ENCODE data around the gene VWCE.
"Not testable (repeated sequence)": the region's sequence is repeated elsewhere in the genome, so short reads cannot be mapped to it uniquely, and the experiment has no call there.

Gene VWCE

DNA sequence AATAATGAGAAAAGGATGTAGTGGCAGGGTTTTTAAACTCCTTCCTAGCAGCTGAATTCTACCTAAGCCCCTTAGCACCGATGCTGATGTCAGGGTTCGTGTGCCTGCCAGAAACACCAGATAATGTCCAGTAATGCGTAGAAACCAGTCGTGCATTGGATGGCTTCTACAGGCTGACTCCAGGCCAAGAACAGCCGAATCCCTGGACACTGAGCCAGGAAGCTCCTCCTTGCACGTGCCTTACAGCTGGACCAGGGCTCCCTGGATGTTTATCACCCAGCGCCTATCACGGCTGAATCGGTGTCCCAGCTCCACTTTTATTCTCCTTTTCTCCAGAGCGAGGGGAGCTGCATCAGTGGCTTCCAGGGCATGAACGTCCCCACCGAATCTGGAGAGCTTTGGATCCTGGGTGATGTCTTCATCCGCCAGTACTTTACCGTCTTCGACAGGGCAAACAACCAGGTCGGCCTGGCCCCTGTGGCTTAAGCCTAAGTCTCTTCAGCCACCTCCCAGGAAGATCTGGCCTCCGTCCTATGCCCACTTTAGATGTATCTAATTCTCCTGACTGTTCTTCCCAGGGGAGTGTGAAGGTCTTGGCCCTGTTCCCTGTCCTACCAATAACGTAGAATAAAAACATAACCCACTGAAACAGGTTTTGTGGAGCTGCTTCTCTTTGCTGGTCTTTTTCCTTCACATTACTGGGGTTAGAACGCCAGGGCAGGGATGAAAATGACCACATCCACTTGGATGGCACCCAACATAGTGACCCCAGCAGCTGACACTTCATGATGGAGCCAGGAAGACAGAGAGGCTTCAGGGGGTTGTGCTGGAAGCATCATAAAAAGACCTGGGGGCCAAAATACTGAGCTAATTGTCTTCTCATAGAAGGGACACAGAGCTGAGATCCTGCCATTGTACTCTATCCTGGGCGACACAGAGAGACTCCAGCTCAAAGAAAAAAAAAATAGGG is 44.0 kb downstream of the VWCE start:
- DNase-seq = not testable (repeated sequence)

DNA sequence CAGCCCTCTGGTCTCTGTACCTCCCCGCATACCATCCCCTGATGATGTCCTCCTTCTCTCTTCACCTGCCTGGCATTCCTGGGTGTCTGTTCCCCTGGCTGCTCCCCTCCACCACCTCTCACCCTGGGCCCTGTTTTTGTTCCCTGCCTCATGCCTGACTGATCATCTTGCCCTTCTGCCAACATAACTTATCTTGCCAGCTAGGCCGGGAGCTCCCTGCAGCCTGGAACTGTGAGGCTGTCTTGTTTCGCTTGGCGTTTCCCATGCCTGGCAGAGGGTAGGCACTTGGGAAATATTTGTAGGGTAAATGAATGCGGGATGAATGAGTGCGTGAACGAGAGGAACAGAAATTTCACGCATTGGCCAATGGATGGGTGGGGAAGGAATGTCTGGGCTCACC is 45.9 kb downstream of the VWCE start:
- not testable (repeated sequence) for DNase-seq

DNA sequence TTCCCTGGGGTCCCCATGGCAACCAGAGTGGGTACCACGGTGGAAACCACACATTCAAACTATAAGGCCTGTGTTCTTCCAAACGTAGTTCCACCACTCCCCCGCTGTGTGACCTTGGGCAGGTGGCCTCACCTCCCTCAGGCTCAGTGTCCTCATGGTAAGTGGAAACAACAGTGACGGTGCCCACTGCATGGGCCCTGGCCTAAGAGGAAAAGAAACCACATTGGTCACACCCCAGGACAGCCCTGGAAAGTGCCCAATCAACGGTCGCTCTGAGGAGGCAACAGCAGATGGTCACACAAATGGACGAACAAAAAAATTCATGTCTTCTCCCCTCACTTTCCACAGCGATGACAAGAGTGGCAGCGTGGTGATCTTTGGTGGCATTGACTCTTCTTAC is 47.0 kb downstream of the VWCE start:
- DNase-seq = not testable (repeated sequence)

DNA sequence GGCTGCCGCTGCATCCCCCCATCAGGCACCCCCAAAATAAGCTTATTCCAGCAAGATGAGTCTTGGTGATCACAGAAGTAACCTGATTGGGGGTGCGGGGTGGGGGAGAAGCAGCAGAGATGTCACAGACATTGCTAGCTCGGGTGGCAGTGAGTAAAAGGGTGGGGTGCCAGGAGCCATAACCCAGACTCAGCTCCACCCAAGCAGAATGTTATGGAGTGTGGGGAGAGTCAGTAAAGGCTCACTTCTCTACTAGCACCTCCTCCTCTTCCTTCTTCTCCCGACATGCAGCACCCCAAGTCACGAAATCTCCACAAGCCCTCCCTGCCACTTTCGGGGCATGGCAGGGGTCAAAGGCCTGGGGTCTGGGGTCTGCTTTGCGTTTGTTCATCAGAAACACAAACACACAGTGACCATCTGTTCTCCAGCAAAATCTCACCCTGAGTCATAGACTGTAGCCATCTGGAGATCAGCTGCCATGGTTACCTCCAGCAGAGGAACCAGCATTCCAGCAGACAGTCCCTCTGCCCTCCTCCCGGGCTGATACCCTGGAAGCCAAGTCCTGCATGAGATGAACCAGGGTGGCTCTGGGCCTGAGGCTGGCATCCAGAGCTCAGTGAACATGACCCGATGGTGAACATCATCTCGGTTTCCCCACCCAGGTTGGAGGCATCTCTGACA is 49.7 kb downstream of the VWCE start:
- DNase-seq = not testable (repeated sequence)

DNA sequence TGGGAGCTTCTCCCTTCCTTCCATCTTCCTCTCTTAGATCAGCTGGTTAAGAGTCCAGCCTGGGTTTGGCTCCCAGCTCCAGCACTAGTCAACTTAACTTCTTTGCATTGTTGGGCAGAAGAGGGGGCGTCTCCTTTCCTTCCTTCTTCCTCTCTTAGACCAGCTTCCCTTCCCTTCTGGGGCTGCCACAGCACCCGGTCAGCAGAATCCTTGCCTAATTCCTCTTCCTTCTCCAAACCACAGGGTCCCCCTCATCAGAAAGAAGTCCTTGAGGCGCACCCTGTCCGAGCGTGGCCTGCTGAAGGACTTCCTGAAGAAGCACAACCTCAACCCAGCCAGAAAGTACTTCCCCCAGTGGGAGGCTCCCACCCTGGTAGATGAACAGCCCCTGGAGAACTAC is 53.6 kb downstream of the VWCE start:
- not testable (repeated sequence) for DNase-seq

DNA sequence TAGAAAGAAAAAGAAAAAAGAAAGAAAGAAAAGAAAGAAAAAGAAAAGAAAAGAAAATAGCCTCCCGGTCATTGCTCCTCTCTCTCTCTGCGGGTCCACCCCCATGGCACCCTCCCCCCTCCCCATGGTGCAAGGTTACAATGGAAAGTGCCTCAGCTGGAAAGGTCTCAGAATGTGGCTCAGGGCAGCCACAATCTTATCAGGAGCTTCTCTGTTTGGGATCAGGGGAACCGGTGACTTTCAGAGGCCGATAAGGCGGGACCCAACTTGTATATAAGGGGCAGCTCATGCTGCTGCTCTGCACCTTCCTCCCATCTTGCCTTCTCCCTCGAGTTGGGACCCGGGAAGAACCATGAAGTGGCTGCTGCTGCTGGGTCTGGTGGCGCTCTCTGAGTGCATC is 54.2 kb downstream of the VWCE start, which contains the start of gene PGA5:
Gene PGA5 (plus strand): TSS at position 301 of the 400 bp plus-strand sequence. CDS start 52 bp downstream, at position 353.
- DNase-seq = not testable (repeated sequence)

DNA sequence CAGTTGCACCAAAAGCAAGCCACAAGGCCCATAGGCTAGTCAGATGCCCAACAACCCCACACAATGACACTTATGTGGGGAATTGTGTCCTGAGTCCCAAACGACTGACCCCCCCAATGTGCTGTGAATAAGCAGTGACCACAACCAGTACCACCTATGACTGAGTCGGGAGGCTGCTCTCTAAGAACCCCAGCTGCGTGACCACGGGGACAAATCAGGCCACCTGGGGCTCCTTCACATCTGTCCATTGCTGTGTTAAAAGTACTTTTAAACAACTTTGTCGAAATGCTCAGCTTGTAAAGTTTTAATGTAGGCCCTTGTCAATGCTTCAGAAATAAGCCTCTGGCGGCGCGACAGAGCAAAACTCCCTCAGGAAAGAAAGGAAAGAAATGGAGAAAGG is 54.8 kb downstream of the VWCE start:
- not testable (repeated sequence) for DNase-seq

DNA sequence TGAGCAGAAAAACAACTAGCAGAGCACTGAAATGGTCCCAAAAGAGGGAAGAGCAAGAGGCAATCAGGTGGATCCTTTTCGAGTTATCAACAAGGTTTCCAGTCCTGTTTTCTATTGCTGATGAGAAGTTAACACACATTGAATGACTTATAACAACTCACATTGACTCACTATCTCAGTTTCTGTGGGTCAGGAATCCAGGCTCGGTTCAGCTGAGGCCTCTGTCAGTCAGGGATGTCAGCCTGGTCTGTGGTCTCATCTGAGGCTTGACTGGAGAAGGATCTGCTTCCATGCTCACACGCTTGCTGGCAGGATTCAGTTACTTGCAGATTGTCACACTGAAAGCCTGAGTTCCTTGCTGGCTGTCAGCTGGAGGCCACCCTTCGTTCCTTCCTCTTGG is 58.0 kb downstream of the VWCE start:
- not testable (repeated sequence) for DNase-seq

DNA sequence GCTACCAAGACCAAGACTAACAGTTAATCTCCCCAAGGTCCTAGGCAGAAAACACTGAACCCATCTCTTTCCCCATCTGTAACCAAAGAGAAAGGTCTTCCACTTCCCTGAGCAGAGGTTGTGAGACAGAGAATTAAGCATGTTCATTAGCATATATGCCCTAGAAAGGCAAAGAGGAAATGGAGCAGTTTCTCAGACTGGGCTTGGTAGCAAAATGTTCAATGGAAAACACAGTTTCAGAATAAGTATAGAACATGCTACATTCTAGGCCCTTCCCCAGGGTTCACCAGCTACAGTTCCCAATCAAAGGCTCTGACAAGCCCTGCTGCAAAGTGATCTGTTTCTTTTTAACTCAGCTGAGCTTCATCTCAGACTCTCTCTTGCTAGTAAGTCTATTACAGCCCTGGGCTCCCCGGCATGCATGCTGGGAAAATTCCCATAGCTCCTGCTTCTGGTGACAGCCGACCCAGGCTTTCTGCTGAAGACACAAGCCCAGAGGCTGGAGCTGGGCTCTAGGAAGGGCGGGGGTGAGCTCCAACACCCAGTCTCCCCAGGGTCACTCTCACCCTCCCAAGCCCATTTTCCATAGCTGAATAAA is 62.5 kb downstream of the VWCE start:
- DNase-seq = not testable (repeated sequence)

DNA sequence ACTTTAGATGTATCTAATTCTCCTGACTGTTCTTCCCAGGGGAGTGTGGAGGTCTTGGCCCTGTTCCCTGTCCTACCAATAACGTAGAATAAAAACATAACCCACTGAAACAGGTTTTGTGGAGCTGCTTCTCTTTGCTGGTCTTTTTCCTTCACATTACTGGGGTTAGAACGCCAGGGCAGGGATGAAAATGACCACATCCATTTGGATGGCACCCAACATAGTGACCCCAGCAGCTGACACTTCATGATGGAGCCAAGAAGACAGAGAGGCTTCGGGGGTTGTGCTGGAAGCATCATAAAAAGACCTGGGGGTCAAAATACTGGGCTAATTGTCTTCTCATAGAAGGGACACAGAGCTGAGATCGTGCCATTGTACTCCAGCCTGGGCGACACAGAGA is 63.5 kb downstream of the VWCE start:
- not testable (repeated sequence) for DNase-seq

DNA sequence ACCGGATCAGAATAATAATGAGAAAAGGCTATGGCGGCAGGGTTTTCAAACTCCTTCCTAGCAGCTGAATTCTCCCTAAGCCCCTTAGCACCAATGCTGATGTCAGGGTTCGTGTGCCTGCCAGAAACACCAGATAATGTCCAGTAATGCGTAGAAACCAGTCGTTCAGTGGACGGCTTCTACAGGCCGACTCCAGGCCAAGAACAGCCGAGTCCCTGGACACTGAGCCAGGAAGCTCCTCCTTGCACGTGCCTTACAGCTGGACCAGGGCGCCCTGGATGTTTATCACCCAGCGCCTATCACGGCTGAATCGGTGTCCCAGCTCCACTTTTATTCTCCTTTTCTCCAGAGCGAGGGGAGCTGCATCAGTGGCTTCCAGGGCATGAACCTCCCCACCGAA is 64.1 kb downstream of the VWCE start:
- DNase-seq = not testable (repeated sequence)

DNA sequence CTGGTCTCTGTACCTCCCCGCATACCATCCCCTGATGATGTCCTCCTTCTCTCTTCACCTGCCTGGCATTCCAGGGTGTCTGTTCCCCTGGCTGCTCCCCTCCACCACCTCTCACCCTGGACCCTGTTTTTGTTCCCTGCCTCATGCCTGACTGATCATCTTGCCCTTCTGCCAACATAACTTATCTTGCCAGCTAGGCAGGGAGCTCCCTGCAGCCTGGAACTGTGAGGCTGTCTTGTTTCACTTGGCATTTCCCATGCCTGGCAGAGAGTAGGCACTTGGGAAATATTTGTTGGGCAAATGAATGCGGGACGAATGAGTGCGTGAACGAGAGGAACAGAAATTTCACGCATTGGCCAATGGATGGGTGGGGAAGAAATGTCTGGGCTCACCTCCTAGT is 65.7 kb downstream of the VWCE start:
- not testable (repeated sequence) for DNase-seq

DNA sequence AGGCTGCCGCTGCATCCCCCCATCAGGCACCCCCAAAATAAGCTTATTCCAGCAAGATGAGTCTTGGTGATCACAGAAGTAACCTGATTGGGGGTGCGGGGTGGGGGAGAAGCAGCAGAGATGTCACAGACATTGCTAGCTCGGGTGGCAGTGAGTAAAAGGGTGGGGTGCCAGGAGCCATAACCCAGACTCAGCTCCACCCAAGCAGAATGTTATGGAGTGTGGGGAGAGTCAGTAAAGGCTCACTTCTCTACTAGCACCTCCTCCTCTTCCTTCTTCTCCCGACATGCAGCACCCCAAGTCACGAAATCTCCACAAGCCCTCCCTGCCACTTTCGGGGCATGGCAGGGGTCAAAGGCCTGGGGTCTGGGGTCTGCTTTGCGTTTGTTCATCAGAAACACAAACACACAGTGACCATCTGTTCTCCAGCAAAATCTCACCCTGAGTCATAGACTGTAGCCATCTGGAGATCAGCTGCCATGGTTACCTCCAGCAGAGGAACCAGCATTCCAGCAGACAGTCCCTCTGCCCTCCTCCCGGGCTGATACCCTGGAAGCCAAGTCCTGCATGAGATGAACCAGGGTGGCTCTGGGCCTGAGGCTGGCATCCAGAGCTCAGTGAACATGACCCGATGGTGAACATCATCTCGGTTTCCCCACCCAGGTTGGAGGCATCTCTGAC is 68.5 kb downstream of the VWCE start:
- not testable (repeated sequence) for DNase-seq

DNA sequence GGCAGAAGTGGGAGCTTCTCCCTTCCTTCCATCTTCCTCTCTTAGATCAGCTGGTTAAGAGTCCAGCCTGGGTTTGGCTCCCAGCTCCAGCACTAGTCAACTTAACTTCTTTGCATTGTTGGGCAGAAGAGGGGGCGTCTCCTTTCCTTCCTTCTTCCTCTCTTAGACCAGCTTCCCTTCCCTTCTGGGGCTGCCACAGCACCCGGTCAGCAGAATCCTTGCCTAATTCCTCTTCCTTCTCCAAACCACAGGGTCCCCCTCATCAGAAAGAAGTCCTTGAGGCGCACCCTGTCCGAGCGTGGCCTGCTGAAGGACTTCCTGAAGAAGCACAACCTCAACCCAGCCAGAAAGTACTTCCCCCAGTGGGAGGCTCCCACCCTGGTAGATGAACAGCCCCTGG is 72.4 kb downstream of the VWCE start:
- DNase-seq = not testable (repeated sequence)

DNA sequence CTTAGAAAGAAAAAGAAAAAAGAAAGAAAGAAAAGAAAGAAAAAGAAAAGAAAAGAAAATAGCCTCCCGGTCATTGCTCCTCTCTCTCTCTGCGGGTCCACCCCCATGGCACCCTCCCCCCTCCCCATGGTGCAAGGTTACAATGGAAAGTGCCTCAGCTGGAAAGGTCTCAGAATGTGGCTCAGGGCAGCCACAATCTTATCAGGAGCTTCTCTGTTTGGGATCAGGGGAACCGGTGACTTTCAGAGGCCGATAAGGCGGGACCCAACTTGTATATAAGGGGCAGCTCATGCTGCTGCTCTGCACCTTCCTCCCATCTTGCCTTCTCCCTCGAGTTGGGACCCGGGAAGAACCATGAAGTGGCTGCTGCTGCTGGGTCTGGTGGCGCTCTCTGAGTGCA is 73.1 kb downstream of the VWCE start, which contains the start of gene PGA4:
Gene PGA4 (plus strand): TSS at position 301 of the 400 bp plus-strand sequence. CDS start 54 bp downstream, at position 355.
- not testable (repeated sequence) for DNase-seq

DNA sequence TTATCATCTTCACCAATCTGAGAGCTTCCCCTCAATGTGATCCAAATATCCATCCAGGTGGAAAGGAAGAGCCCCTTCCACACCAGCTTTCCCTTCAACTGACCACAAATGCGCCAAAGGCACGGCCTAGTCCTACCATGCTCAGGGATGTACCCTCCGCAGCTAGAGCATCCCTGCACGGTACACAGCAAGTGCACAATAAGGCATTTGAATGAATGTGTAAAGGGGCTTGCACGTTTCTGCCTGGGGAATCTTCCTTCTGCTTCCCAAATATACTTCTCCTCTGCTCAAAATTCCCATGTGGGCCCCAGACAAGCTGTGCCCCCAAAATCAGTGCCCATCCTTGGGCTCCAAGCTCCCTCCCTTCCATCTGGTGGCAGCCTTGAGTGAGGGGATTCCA is 76.1 kb downstream of the VWCE start:
- not testable (repeated sequence) for DNase-seq

DNA sequence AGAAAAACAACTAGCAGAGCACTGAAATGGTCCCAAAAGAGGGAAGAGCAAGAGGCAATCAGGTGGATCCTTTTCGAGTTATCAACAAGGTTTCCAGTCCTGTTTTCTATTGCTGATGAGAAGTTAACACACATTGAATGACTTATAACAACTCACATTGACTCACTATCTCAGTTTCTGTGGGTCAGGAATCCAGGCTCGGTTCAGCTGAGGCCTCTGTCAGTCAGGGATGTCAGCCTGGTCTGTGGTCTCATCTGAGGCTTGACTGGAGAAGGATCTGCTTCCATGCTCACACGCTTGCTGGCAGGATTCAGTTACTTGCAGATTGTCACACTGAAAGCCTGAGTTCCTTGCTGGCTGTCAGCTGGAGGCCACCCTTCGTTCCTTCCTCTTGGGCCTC is 76.8 kb downstream of the VWCE start:
- DNase-seq = not testable (repeated sequence)

DNA sequence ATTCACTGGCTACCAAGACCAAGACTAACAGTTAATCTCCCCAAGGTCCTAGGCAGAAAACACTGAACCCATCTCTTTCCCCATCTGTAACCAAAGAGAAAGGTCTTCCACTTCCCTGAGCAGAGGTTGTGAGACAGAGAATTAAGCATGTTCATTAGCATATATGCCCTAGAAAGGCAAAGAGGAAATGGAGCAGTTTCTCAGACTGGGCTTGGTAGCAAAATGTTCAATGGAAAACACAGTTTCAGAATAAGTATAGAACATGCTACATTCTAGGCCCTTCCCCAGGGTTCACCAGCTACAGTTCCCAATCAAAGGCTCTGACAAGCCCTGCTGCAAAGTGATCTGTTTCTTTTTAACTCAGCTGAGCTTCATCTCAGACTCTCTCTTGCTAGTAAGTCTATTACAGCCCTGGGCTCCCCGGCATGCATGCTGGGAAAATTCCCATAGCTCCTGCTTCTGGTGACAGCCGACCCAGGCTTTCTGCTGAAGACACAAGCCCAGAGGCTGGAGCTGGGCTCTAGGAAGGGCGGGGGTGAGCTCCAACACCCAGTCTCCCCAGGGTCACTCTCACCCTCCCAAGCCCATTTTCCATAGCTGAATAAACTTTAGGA is 81.3 kb downstream of the VWCE start:
- not testable (repeated sequence) for DNase-seq

DNA sequence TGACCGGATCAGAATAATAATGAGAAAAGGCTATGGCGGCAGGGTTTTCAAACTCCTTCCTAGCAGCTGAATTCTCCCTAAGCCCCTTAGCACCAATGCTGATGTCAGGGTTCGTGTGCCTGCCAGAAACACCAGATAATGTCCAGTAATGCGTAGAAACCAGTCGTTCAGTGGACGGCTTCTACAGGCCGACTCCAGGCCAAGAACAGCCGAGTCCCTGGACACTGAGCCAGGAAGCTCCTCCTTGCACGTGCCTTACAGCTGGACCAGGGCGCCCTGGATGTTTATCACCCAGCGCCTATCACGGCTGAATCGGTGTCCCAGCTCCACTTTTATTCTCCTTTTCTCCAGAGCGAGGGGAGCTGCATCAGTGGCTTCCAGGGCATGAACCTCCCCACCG is 82.9 kb downstream of the VWCE start:
- not testable (repeated sequence) for DNase-seq

DNA sequence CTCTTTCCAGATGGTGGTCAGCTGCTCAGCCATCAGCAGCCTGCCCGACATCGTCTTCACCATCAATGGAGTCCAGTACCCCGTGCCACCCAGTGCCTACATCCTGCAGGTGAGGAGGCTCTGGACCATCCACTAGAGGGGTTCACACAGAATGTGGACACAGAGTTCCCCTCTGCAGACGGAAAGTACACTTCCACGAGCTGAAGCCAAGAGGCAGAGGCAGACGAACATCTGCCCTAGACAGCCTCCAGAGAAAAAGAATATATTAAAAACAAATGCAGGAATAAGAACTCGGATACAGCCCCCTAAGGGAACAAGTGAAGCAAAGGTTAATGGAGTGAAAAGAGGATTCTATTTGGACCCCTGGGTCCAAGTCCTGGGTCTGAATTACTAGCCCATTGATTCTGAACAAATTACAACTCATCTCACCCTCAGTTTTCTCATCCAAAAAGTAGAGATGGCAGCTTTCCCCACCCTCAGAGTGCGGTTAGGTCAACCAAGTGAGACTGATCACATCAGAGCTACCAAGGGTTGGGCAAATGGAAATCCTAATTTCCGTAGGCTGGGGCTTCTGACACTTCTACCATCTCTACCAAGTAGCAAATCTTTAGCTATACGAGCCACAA is 83.7 kb downstream of the VWCE start:
- DNase-seq = not testable (repeated sequence)

DNA sequence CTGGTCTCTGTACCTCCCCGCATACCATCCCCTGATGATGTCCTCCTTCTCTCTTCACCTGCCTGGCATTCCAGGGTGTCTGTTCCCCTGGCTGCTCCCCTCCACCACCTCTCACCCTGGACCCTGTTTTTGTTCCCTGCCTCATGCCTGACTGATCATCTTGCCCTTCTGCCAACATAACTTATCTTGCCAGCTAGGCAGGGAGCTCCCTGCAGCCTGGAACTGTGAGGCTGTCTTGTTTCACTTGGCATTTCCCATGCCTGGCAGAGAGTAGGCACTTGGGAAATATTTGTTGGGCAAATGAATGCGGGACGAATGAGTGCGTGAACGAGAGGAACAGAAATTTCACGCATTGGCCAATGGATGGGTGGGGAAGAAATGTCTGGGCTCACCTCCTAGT is 84.5 kb downstream of the VWCE start:
- DNase-seq = not testable (repeated sequence)
